ENCODE results near the gene DLL1.

DLL1 gene

DNA sequence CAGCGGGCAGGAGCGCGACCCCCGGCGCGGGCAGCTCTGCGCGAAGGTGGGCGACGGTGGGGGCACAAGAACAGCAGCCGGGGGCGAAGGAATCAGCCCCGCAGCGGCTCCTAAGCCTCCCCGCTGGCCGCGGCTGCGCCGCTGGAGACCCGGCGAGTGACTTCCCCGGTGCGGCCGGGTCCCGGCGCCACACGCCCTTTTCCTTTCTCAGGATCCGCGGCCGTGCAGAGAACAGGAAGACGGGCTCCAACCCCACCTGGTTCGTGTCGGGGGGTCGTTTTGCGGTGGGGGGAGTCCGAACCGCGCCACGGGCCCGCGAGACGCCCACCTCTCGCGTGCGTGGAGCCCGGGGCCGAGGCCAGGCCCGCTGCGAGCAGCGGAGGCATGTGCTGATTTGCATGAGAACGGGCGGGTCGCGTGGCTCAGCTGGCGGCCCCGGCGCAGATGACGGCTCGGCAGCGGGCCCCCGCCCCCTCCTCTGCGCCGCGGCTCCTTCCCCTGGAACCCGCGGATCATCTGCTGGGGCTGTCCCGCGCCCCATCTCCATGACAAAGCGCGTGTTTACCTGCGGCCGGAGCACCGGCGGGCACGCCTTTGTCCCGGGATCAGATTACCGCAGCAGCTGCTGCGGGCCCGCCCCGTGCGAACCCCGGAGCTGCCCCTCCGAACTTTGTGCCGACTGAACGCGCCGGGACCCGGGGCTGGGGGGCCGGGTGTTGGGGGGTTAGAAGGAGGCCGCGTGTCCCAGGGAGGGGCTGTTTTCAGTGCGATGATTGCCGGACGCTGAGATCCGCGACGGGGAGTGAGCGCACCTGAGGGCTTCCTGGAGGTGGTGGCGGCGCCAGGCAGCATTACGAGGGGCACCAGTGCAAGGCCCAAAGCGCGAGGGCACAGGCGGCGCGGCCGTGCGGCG, 4.9 kb upstream of the DLL1 start:
- H3K4me3 ChIP-seq (ENCODE audit: control insufficient read depth, low read depth, low read length): peak overlapping the region; percentile 7
- no peak for DNase-seq (ENCODE audit: low read depth)
- TF ChIP-seq, protein P1, sequence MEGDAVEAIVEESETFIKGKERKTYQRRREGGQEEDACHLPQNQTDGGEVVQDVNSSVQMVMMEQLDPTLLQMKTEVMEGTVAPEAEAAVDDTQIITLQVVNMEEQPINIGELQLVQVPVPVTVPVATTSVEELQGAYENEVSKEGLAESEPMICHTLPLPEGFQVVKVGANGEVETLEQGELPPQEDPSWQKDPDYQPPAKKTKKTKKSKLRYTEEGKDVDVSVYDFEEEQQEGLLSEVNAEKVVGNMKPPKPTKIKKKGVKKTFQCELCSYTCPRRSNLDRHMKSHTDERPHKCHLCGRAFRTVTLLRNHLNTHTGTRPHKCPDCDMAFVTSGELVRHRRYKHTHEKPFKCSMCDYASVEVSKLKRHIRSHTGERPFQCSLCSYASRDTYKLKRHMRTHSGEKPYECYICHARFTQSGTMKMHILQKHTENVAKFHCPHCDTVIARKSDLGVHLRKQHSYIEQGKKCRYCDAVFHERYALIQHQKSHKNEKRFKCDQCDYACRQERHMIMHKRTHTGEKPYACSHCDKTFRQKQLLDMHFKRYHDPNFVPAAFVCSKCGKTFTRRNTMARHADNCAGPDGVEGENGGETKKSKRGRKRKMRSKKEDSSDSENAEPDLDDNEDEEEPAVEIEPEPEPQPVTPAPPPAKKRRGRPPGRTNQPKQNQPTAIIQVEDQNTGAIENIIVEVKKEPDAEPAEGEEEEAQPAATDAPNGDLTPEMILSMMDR (conservative IDR thresholded peaks at IDR 0.05; ENCODE audit: control insufficient read depth, insufficient read depth, low read depth, low read length): no peak

DNA sequence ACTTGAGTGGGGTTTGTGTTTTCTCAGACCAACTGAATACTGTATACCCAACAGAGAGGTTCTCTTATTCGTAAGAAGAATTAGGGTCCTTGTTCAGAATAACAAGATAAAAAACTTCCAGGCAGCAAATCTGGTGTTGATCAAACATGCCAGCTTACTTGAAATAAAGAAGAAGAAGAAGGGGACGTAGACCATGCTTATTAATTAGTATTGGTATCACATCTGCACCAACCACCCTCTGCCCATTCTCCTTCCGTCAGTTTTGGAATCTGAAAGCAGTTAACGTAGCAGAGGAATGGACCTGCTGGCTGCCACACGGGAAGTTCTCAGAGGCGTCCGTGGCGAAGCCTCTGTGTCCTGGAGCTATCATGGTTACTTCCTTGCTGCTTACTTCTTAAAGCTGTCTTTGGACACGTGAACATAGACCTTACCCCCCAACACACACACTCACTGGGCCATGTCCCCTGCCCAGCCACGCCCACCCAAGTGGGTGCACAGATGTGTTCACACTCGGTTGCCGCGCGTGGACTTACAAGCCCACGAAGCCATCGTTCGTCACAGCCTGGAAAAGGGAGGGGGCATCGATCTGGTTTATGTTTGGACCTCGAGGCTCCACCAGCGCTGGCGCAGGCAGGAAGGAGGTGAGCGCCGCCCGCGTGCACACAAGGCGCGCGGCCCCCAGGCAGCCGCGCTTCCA, 4.1 kb upstream of the DLL1 start:
- H3K4me3 ChIP-seq (ENCODE audit: control insufficient read depth, low read depth, low read length): no peak overlapping the region
- no peak for DNase-seq (ENCODE audit: low read depth)
- TF ChIP-seq, protein P1 (conservative IDR thresholded peaks at IDR 0.05; ENCODE audit: control insufficient read depth, insufficient read depth, low read depth, low read length): no peak

DNA sequence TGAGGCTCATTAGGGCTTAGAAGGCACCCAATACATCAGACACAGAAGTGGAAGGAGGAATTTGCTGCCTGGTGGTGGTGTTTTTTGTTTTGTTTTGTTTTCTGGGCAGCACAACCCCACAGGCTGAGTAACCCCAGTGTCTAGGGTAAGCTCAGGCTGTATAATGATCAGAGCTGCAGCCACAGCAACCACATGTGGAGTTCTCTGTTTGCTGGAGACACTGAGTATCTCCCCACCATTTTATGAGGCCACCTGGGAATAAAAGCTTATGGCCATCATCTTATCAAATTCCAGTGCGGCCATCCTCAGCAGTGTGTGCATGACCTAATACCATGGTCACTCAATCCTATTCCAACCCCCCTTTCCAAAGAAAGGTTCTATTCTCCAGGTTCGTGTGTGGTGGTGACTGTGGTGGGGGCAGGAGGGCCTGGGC, 3.4 kb upstream of the DLL1 start:
- H3K4me3 ChIP-seq (ENCODE audit: control insufficient read depth, low read depth, low read length): no peak overlapping the region
- TF ChIP-seq, protein P1 (conservative IDR thresholded peaks at IDR 0.05; ENCODE audit: control insufficient read depth, insufficient read depth, low read depth, low read length): no peak
- DNase-seq (ENCODE audit: low read depth): no peak

DNA sequence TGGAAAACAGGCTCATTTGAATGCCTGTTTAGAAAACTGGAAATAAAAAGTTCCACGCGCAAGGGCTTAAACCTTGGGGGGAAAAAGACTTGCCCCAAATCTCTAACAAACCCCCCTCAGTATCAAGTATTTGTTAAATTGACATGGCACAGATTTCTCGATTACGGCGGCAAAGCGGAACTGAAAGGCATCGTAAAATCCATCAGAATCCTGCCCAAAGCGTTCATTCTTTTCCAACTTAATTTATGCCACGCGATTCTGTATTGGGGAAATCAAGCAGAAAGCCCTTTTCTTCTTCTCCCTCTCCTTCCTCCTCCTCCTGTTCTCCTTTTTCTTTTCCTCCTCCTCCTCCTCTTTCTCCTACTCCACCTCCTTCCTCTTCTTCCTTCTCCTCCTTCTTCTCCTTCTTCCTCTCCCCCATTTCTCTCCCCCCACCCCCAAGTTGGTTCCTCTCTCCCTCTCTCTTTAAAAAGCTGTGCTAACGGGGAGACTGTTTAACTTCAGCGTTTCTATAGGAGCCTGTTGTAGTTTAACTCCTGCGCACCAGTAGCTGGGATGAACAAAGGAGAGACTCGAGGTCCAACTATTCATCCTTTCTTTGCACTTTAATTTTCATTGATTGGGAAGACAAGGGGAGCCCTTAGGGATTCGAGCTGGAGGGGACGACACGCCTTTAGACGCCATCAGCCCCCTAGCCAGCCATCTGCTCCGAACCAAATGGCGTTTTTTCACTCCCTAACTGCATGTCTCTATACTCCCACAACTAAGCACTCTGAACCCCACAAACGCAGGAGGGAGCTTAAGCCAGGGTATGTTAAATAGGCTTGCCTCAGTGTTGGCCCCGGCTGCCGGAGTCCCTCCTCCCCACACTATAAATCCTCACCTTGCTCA, 2.7 kb upstream of the DLL1 start:
- no peak for DNase-seq (ENCODE audit: low read depth)
- no peak overlapping the region for H3K4me3 ChIP-seq (ENCODE audit: control insufficient read depth, low read depth, low read length)
- TF ChIP-seq, protein P1 (conservative IDR thresholded peaks at IDR 0.05; ENCODE audit: control insufficient read depth, insufficient read depth, low read depth, low read length): no peak

DNA sequence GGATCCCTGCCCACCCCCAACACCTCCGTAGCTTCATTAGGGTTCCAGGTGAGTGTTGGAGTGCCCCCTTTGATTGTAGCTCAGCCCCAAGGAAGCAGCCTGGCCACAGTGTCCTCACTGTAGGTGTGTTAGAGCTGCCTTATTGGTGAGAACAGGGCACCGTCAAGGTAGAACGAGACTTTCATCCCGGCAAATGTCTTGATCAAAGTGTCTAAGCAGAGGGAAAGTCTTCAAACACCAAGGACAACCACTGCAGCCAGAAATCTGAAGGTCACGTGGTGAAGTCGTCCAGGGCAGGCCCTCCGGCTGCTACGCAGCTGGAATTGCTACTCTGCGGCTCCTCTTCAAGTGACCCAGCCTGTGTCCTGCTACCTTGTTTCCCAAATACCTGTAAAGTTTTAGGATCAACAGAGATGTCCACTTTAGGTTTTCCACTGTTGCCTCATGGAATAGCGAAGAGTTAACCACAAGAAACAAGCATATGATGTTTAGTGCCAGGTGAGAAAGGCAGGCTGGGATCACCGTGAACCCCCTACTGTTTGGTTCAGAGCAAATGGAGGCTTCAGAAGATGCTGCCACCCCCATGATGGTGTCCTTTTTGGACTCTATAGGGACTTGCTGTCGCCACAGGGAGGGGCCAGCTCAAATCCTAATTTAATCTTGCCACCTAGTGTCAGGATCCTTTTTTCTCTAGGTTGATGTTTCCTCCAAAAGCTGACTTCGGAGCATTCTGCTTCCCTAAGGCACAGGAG, 1.7 kb upstream of the DLL1 start:
- no peak overlapping the region for H3K4me3 ChIP-seq (ENCODE audit: control insufficient read depth, low read depth, low read length)
- TF ChIP-seq, protein P1 (conservative IDR thresholded peaks at IDR 0.05; ENCODE audit: control insufficient read depth, insufficient read depth, low read depth, low read length): no peak
- no peak for DNase-seq (ENCODE audit: low read depth)

DNA sequence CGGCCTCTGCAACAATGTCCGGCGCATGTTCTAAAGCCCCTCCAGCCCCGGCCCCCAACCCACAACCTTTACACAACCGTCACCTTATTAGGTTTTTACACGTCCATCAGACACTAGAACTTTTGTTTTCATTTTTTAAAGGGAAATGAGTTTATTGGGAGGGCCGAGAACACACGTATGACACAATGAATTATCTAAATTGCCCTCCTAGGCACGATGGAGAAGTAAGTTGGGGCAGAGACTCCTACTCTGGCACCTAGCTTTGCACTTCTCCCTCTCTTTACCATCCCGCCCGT, 1.2 kb upstream of the DLL1 start:
- TF ChIP-seq, protein P1 (conservative IDR thresholded peaks at IDR 0.05; ENCODE audit: control insufficient read depth, insufficient read depth, low read depth, low read length): no peak
- no peak overlapping the region for H3K4me3 ChIP-seq (ENCODE audit: control insufficient read depth, low read depth, low read length)
- no peak for DNase-seq (ENCODE audit: low read depth)
